Testis (tissue), 3 donors: Measurements from ENCODE around the gene PTCD2. TPM values are rescaled to one million over a fixed set of nuclear protein-coding genes. Genes with fewer than 3 reads are reported as not detected.

Experiments used
- DNase-seq: peaks from one replicate; pipeline ENCODE4 v3.0.0-alpha.2; 2019
- H3K27ac ChIP-seq, 2 donors: fragments of 200-600 bp; sonication (generic); one replicate each; pipeline ENCODE4 v1.5.1; 2019
- H3K27me3 ChIP-seq: fragments of 200-600 bp; sonication (generic); one replicate; pipeline ENCODE4 v1.5.1; 2019
- H3K36me3 ChIP-seq: fragments of 200-600 bp; sonication (generic); one replicate; pipeline ENCODE4 v1.5.1; 2017; ENCODE audit warnings: low read depth; ENCODE audit errors: missing control alignments
- H3K4me1 ChIP-seq: fragments of 200-600 bp; sonication (generic); one replicate; pipeline ENCODE4 v1.5.1; 2019
- H3K4me3 ChIP-seq, 2 donors: fragments of 200-600 bp; sonication (generic); one replicate each; pipeline ENCODE4 v1.5.1; 2017 to 2019
- H3K9me3 ChIP-seq: fragments of 200-600 bp; sonication (generic); one replicate; pipeline ENCODE4 v1.5.1; 2017
- CTCF ChIP-seq, 3 experiments: fragments of 450-650 bp in 2 of 3; fragments of 200-600 bp in 1 of 3; sonication (generic) in 1 of 3; IDR thresholded peaks; one replicate each; pipeline ENCODE4 v1.5.1; 2016 to 2019; ENCODE audit warnings: antibody characterized with exemption in 3 of 3, mild to moderate bottlenecking in 2 of 3, moderate library complexity in 1 of 3
- POLR2A ChIP-seq: fragments of 450-650 bp; IDR thresholded peaks from one replicate; pipeline ENCODE4 v1.6.1; 2017; ENCODE audit warnings: antibody characterized with exemption, mild to moderate bottlenecking, moderate library complexity
- WGBS, 2 donors: methylation state at CpG; one replicate each; pipeline ENCODE4 v1.1.5; 2018; 5-methylcytosine and 5-hydroxymethylcytosine counted together
- intact Hi-C: fragments of 100-400 bp; cut with DNase I; formaldehyde crosslinking; loops from one replicate; pipeline ENCODE4 v1.15.1; 2023; ENCODE audit warnings: low total_unique reads
- polyA plus RNA-seq: library from polyadenylated mRNA; stranded (reverse); fragments of 350-450 nt; fragmentation: Illumina TruSeq; extraction: RNeasy Lipid Tissue Mini Kit (QIAGEN cat#74804); gene quantifications from one replicate; pipeline ENCODE4 v1.2.3, GENCODE V29; 2014; ENCODE audit warnings: low read depth, low replicate concordance; ENCODE audit not compliant: insufficient read depth
- small RNA-seq, 2 donors: library from RNA; depleted of rRNA; stranded (forward); fragments of <200 nt; gene quantifications; one replicate each; pipeline ENCODE3, GENCODE V24; 2016
- total RNA-seq, 2 donors: library from RNA; depleted of rRNA; stranded (reverse); fragments of >200 nt; gene quantifications; one replicate each; pipeline ENCODE4 v1.2.3, GENCODE V29; 2016

Gene PTCD2
- total and polyA plus RNA-seq, 3 donors from 2014 or later = 4.9 to 9.0 (median 8.2) TPM

- no peak overlapping the region for H3K27ac ChIP-seq
- no peaks in the 10 kb centered on the region for H3K9me3 ChIP-seq
- H3K27me3 ChIP-seq = no peaks in the 10 kb centered on the region
- WGBS, 2 donors = 80 to 94% methylated on average over 4 of the region's 4 CpGs
- intact Hi-C loops = no loop called here
- H3K36me3 ChIP-seq = no peaks in the 10 kb centered on the region
- TF ChIP-seq CTCF (IDR thresholded peaks at IDR 0.05) = no peak
- no peak for TF ChIP-seq POLR2A
- no peak for DNase-seq
- H3K4me3 ChIP-seq = no peak overlapping the region
- no peaks in the 10 kb centered on the region for H3K4me1 ChIP-seq
Observed at GRCh38 chr5:72412283-72413055, 92.3 kb downstream of the PTCD2 start.

- TF ChIP-seq POLR2A (no peak), CTCF (IDR thresholded peaks at IDR 0.05) (no peak)
- H3K4me3 ChIP-seq = no peak overlapping the region
- intact Hi-C loops = no loop called here
- DNase-seq = no peak
- no peaks in the 10 kb centered on the region for H3K27me3 ChIP-seq
- no peak overlapping the region for H3K27ac ChIP-seq
- WGBS, 2 donors = 77 to 88% methylated on average over 5 of the region's 5 CpGs
- no peaks in the 10 kb centered on the region for H3K4me1 ChIP-seq
- H3K9me3 ChIP-seq = no peaks in the 10 kb centered on the region
- H3K36me3 ChIP-seq = no peaks in the 10 kb centered on the region
Observed at GRCh38 chr5:72415616-72416325, 95.6 kb downstream of the PTCD2 start.

GRCh38 chr5:72417333-72418062 lies 97.3 kb downstream of the PTCD2 start:
- no peaks in the 10 kb centered on the region for H3K4me1 ChIP-seq
- no peak for TF ChIP-seq CTCF (IDR thresholded peaks at IDR 0.05)
- no peak for TF ChIP-seq POLR2A
- intact Hi-C loops = no loop called here
- no peak overlapping the region for H3K27ac ChIP-seq
- no peaks in the 10 kb centered on the region for H3K9me3 ChIP-seq
- 52 to 76% methylated on average over 4 to 48 of the region's 48 CpGs for WGBS, 2 donors
- H3K4me3 ChIP-seq = peak overlapping the region in 1 of 2 donors; percentile 20
- no peaks in the 10 kb centered on the region for H3K36me3 ChIP-seq
- DNase-seq = no peak
- H3K27me3 ChIP-seq = no peaks in the 10 kb centered on the region

Small RNAs within 50 kb of the gene (small RNA-seq; reads per million reads assigned to genes)
- 0 reads per million in 2 donors for gene RN7SL153P

Other genes starting within 250 kb of the PTCD2 start
- 100 to 1,000 TPM; 431 to 584 TPM for gene MAP1B, start 212.9 kb upstream of the PTCD2 start, total RNA-seq
- 20.1 TPM for gene MAP1B, start 212.9 kb upstream of the PTCD2 start, polyA plus RNA-seq
- gene MRPS27, start 133 bp upstream of the PTCD2 start, total RNA-seq = 10 to 100 TPM; 41.6 to 42.6 TPM
- 35.7 TPM for gene MRPS27, start 133 bp upstream of the PTCD2 start, polyA plus RNA-seq
- gene ZNF366, start 187.0 kb downstream of the PTCD2 start, total RNA-seq = 1 to 10 TPM; 1.4 to 2.2 TPM
- gene ZNF366, start 187.0 kb downstream of the PTCD2 start, polyA plus RNA-seq = 0.96 TPM